Natural killer cell (primary cell): ENCODE results near the gene AIRE. TPM values are rescaled to one million over a fixed set of nuclear protein-coding genes. Genes with fewer than 3 reads are reported as not detected.

ENCODE experiments used
- ATAC-seq, 3 donors: fragments of 150-1000 bp in 2 of 3; fragments of 200-7000 bp in 1 of 3; cut with Tn5 transposase; 1 replicate in 1 of 3; 2 replicates in 2 of 3; pipeline ENCODE4 v1.10.0; 2021; ENCODE audit warnings: mild to moderate bottlenecking in 2 of 3, moderate library complexity in 2 of 3
- DNase-seq, 2 donors: peaks; one replicate each; pipeline versions ENCODE4 v3.0.0 to v3.0.0-alpha.2; 2013 to 2021; ENCODE audit warnings: mixed read lengths in 1 of 2
- H3K27ac ChIP-seq: one replicate; pipeline ENCODE4 v1.5.1; 2013; ENCODE audit warnings: mild to moderate bottlenecking, low read length
- H3K27me3 ChIP-seq: one replicate; pipeline ENCODE4 v1.6.1; 2013; ENCODE audit warnings: low read length; ENCODE audit not compliant: control insufficient read depth, insufficient read depth
- H3K36me3 ChIP-seq: one replicate; pipeline ENCODE4 v1.6.1; 2013; ENCODE audit warnings: low read length; ENCODE audit not compliant: control insufficient read depth, insufficient read depth
- H3K4me1 ChIP-seq: one replicate; pipeline ENCODE4 v1.6.1; 2013; ENCODE audit warnings: low read length; ENCODE audit not compliant: control insufficient read depth, insufficient read depth
- H3K4me3 ChIP-seq: one replicate; pipeline ENCODE4 v1.5.1; 2013; ENCODE audit warnings: low read length
- H3K9me3 ChIP-seq: one replicate; pipeline ENCODE4 v1.6.1; 2013; ENCODE audit warnings: low read length; ENCODE audit not compliant: control insufficient read depth, insufficient read depth
- H3K27ac Mint-ChIP-seq, 2 donors: one replicate each; pipeline ENCODE4 v1.8.0; 2022; ENCODE audit warnings: mild to moderate bottlenecking in 2 of 2, mixed read lengths in 2 of 2, moderate library complexity in 1 of 2
- H3K27me3 Mint-ChIP-seq, 2 donors: one replicate each; pipeline ENCODE4 v1.8.0; 2022; ENCODE audit warnings: low read depth in 2 of 2, mixed read lengths in 2 of 2
- H3K36me3 Mint-ChIP-seq: one replicate; pipeline ENCODE4 v1.8.0; 2022; ENCODE audit warnings: mixed read lengths
- H3K4me1 Mint-ChIP-seq, 2 donors: one replicate each; pipeline ENCODE4 v1.8.0; 2022; ENCODE audit warnings: mixed read lengths in 2 of 2
- H3K4me3 Mint-ChIP-seq: one replicate; pipeline ENCODE4 v1.8.0; 2022; ENCODE audit warnings: mild to moderate bottlenecking, moderate library complexity, mixed read lengths
- H3K9me3 Mint-ChIP-seq, 2 donors: one replicate each; pipeline ENCODE4 v1.8.0; 2022; ENCODE audit warnings: mixed read lengths in 2 of 2
- WGBS: methylation state at CpG from one replicate; pipeline ENCODE4 v1.1.7; 2013; ENCODE audit warnings: missing lambda C conversion rate; ENCODE audit not compliant: insufficient coverage; 5-methylcytosine and 5-hydroxymethylcytosine counted together
- intact Hi-C: fragments of 100-400 bp; cut with micrococcal nuclease; formaldehyde crosslinking; loops from one replicate; pipeline ENCODE4 v1.14.2; 2022
- total RNA-seq, 4 donors: library from RNA; stranded (reverse); fragments of 120-200 nt in 1 of 4; gene quantifications; one replicate each; pipeline versions ENCODE4 v1.2.3 to v1.2.4, GENCODE V29; 2013 to 2022
- TF ChIP-seq, protein P1 (sequence below): fragments of 200-600 bp; IDR thresholded peaks from one replicate; pipeline ENCODE4 v1.8.0; 2022; ENCODE audit warnings: antibody characterized with exemption

AIRE gene
- total RNA-seq, 3 donors from 2014 or later (not counting 1 experiment from before 2014, with no cell fraction given) = not detected

DNA sequence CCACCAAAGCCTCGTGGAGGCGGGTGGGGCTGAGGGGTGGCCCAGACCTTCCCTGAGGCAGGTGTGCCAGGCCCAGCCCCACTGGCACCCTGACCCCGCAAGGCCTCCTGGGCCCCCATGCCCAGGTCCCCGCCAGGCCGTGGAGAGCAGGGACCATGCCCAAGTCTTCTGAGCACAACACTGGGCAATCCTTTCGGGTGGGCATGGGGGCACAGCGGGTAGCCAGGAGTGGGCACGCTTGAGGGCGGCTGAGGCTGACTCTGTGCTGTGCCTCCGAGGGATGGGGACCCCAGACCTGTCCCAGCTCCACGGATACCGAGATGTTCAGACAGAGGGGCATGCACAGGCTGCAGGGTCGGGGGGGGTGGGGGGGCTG lies 40.6 kb downstream of the AIRE start:
- Histone ChIP-seq H3K9me3 (no peaks in the 10 kb centered on the region), H3K27ac (no peak overlapping the region), H3K4me3 (no peak overlapping the region), H3K27me3 (no peaks in the 10 kb centered on the region), H3K4me1 (no peaks in the 10 kb centered on the region), H3K36me3 (peaks cover 37% of the 10 kb centered on the region)
- WGBS = 89% methylated on average over 13 of the region's 13 CpGs
- H3K9me3 Mint-ChIP-seq = no peaks in the 10 kb centered on the region
- no peaks in the 10 kb centered on the region for H3K27me3 Mint-ChIP-seq
- no peak for DNase-seq
- no peak overlapping the region for H3K4me3 Mint-ChIP-seq
- H3K36me3 Mint-ChIP-seq = no peaks in the 10 kb centered on the region
- H3K4me1 Mint-ChIP-seq = no peaks in the 10 kb centered on the region
- TF ChIP-seq, protein P1, sequence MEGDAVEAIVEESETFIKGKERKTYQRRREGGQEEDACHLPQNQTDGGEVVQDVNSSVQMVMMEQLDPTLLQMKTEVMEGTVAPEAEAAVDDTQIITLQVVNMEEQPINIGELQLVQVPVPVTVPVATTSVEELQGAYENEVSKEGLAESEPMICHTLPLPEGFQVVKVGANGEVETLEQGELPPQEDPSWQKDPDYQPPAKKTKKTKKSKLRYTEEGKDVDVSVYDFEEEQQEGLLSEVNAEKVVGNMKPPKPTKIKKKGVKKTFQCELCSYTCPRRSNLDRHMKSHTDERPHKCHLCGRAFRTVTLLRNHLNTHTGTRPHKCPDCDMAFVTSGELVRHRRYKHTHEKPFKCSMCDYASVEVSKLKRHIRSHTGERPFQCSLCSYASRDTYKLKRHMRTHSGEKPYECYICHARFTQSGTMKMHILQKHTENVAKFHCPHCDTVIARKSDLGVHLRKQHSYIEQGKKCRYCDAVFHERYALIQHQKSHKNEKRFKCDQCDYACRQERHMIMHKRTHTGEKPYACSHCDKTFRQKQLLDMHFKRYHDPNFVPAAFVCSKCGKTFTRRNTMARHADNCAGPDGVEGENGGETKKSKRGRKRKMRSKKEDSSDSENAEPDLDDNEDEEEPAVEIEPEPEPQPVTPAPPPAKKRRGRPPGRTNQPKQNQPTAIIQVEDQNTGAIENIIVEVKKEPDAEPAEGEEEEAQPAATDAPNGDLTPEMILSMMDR = no peak
- no peak overlapping the region for H3K27ac Mint-ChIP-seq
- intact Hi-C loops = no loop called here
- ATAC-seq = no peak

DNA sequence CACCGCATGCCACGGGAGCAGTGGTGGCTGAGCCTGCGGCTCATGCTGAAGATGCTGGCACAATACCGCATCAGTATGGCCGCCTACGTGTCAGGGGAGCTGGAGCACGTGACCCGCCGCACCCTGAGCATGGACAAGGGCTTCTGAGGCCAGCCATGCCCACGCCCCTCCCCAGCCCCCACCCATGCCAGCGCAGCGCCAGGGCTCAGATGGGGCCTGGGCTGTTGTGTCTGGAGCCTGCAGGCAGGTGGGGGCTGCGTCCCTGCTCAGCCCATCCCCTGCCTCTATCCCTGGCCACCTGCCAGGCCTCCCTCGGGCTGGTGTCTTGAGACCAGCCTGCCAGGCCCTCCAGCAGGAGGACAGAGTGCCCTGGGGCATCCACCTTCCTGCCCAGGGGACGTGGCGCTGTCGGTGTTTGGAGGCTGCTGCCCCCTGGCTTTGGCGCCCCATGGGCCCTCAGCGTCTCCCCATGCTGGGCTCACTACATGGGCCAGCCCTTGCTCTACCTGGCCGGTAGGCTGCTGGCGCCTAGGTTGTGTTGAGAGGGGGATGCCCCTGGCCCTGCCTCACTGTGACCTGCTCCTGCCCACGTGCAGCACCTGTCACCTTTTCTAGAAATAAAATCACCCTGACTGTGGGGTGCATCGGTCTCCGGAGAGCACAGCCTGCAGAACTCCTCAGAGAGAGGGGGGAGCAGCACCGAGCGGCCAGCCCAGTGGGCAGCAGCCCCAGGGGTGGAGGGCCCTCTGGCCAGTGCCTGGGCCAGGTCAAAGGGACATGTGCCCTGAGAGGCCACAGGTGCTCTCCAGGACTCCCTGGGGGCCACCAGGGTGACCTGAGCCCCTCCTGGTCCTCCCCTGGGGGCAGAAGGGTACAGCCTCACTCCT lies 41.3 kb downstream of the AIRE start:
- H3K36me3 ChIP-seq = peaks cover 33% of the 10 kb centered on the region
- 94% methylated on average over 25 of the region's 26 CpGs for WGBS
- intact Hi-C loops = no loop called here

DNA sequence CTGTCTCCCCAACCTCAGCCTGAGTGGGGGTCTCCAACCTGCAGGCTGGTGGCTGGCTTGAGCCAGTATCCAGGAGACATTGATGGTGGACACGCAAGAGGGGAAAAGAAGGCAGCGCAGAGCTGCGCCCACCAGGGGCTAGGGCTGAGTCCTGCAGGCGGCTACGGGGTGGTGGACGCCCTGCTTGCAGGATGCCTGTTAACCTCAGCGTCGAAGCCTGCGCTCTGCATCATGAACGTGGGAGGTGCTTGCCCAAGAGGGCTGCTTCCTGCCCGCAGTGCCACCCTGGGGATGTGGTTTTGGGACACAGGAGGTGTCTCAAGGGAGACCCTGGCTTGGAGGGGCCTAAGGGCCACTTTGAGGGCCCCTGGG lies 41.9 kb downstream of the AIRE start:
- Histone ChIP-seq H3K4me1 (no peaks in the 10 kb centered on the region), H3K4me3 (no peak overlapping the region), H3K36me3 (peaks cover 31% of the 10 kb centered on the region), H3K27ac (no peak overlapping the region), H3K9me3 (no peaks in the 10 kb centered on the region), H3K27me3 (no peaks in the 10 kb centered on the region)
- no peaks in the 10 kb centered on the region for H3K4me1 Mint-ChIP-seq
- DNase-seq (no peak), ATAC-seq (peak in 1 of 3 donors; percentile 3)
- TF ChIP-seq, protein P1 = no peak
- no peaks in the 10 kb centered on the region for H3K9me3 Mint-ChIP-seq
- no peaks in the 10 kb centered on the region for H3K36me3 Mint-ChIP-seq
- WGBS = 83% methylated on average over 11 of the region's 11 CpGs
- no peaks in the 10 kb centered on the region for H3K27me3 Mint-ChIP-seq
- H3K27ac Mint-ChIP-seq = no peak overlapping the region
- intact Hi-C loops = no loop called here
- no peak overlapping the region for H3K4me3 Mint-ChIP-seq

More for the DNA sequence above, 41.3 kb downstream of the AIRE start:
- TF ChIP-seq, protein P1 = no peak
- Histone ChIP-seq H3K27ac (no peak overlapping the region), H3K4me1 (no peaks in the 10 kb centered on the region), H3K27me3 (no peaks in the 10 kb centered on the region), H3K4me3 (no peak overlapping the region), H3K9me3 (no peaks in the 10 kb centered on the region)
- Mint-ChIP-seq H3K9me3 (no peaks in the 10 kb centered on the region), H3K4me3 (no peak overlapping the region), H3K4me1 (no peaks in the 10 kb centered on the region), H3K36me3 (no peaks in the 10 kb centered on the region), H3K27me3 (no peaks in the 10 kb centered on the region), H3K27ac (no peak overlapping the region)
- ATAC-seq (peak in 1 of 3 donors; percentile 2), DNase-seq (no peak)
